GM21825 (cell line): Measurements from ENCODE around the gene GLIPR1L2.
"Not testable (repeated sequence)": the region's sequence is repeated elsewhere in the genome, so short reads cannot be mapped to it uniquely, and the experiment has no call there.

Experiments used
- ATAC-seq: cut with Tn5 transposase; IDR thresholded peaks from one replicate; pipeline ENCODE4 v1.9.1; 2021; ENCODE audit warnings: mild to moderate bottlenecking, moderate library complexity; ENCODE audit not compliant: unreplicated experiment

GLIPR1L2 gene

DNA sequence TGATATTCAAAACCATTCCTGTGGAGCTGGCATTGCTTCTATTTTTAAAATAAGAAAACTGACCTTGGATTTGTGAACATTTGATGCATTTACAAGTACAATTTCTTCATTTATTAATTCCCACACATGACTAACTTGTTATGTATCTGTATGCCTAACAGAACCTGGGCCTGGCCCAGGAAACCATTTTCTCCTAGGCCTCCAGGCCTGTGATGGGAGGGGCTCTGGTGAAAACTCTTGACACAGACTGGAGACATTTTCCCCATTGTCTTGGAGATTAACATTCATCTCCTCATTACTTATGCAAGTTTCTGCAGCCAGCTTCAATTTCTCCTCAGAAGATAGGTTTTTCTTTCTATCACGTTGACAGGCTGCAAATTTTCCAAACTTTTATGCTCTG lies 42.0 kb downstream of the GLIPR1L2 start:
- ATAC-seq: no peak

DNA sequence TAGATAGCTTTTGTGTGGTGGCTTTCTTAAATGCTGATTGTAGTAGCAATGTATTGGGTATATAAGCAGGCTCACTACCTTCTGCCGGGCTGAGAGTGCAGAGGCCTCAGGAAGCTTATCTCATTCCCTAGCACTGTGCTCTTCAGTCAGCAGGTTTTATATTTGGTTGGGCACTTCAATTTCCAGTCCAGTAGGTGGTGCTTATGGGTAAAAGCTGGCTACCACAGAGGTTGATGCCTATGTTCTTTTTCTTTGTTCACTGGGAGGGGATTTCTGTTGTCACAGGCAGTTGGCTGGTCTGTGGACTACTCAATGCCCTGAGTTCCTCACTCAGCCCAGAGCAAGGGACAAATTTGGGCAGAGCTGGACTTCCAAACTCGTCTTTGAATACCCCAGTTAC lies 46.7 kb downstream of the GLIPR1L2 start:
- no peak for ATAC-seq

DNA sequence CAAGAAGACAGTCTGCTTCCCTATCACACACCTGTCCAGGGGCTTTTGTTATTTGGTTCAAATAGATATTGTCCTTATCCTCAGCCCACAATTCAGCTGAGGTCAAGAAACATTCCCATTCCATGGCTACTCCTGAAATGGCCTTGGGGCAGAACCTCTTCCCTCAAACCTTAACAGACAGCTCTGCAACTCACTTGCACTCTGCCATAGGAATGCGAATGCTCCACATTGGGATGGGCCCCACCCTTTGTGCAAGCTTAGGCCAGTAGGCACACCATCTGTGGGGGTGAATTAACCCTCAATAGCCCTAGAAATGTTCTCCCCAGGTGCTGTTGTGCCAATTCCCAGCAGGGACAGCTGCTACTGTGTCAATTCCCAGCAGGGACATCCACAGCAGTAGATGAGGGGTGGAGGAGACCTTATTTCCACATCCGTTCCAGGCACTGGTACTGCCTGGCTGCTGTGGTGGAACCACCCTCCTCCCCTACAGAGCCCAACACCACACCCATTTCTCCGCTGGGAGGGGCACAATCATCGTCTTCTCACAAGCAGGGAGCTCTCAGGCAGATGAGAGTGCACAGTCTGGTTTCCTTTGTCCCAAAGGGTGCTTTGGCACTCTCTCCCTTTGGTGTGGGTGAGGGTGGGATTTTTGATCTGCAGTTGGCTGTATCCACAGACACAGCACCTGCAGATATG lies 47.3 kb downstream of the GLIPR1L2 start:
- ATAC-seq: no peak

DNA sequence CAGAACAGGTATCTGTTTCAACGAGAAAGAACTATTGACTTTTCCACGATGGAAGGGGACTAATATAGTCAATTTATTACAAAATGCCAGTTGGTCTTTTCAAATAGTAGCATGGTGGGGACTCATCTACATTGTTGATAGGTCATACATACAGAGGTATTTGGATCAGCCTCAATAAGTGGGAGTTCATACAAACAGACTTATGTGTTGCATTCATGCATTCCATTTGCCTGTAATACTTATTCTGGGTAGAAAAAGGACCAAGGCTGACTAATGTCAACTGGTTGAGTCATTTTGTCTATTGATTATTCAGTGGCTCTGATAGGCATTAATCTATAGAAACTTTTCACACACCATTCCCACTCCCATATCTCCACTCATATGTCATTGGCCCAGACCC lies 48.2 kb downstream of the GLIPR1L2 start:
- no peak for ATAC-seq

DNA sequence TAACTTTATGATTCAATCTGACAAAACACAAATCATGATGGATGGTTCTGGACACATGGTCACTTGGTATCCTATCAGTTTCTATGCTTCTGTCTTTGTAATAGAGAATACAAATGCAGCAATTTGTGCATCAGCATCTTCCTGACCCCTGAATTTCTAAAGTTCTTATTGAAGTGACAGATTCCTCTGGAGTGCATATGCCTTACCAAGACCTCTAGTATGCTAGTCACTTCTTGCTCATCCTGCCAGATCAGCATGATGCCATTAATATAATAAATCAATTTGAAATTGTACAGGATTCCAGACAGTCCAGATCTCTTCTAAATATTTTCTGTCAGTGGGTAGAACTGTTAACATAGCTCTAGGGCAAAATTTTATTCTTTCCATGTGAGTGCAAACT lies 49.0 kb downstream of the GLIPR1L2 start:
- no peak for ATAC-seq

DNA sequence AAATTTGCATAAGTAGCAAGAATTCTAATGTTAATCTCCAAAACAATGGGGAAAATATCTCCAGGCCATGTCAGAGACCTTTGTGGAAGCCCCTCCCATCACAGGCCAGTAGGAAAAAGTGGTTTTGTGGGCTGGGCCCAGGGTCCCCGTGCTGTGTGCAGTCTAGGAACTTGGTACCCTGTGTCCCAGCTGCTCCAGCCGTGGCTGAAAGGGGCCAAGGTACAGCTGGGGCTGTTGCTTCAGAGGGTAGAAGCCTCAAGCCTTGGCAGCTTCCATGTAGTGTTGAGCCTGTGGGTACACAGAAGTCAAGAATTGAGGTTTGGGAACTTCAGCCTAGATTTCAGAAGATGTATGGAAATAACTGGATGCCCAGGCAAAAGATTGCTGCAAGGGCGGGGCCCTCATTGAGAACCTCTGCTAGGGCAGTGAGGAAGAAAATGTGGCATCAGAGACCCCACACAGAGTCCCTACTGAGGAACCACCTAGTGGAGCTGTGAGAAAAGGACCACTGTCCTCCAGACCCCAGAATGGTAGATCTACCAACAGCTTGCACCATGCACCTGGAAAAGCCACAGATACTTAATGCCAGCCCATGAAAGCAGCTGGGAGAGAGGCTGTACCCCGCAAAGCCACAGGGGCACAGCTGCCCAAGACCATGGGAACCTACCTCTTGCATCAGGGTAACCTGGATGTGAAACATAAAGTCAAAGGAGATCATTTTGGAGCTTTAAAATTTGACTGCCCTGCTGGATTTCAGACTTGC lies 51.0 kb downstream of the GLIPR1L2 start:
- ATAC-seq: not testable (repeated sequence)

DNA sequence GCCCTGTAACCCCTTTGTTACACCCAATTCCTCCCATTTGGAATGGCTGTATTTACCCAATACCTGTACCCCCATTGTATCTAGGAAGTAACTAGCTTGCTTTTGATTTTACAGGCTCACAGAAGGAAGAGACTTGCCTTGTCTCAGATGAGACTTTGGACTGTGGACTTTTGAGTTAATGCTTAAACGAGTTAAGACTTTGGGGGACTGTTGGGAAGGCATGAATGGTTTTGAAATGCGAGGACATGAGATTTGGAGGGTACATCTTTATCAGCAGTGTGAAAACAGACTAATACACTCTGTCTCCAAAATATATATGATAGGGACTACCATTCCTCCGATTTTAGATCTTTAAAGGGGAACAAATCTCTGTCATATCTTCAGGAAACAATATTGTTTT lies 51.6 kb downstream of the GLIPR1L2 start:
- not testable (repeated sequence) for ATAC-seq

DNA sequence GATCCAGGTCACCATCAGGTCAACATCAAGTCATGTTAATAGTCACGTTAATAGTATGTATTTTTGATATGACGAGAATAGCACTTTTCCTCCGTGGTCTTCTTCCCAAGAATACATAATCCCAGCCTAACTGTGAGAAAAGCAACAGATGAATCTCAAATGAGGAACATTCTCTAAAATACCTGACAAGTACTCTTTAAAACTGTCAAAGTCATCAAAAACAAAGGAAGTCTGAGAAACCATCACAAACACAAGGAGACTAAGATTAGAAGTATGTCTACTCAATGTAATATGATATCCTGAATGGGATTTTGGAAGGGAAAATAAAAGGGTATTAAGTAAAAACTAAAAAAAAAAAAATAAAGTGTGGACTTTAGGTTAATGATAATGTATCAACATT lies 52.8 kb downstream of the GLIPR1L2 start:
- no peak for ATAC-seq

DNA sequence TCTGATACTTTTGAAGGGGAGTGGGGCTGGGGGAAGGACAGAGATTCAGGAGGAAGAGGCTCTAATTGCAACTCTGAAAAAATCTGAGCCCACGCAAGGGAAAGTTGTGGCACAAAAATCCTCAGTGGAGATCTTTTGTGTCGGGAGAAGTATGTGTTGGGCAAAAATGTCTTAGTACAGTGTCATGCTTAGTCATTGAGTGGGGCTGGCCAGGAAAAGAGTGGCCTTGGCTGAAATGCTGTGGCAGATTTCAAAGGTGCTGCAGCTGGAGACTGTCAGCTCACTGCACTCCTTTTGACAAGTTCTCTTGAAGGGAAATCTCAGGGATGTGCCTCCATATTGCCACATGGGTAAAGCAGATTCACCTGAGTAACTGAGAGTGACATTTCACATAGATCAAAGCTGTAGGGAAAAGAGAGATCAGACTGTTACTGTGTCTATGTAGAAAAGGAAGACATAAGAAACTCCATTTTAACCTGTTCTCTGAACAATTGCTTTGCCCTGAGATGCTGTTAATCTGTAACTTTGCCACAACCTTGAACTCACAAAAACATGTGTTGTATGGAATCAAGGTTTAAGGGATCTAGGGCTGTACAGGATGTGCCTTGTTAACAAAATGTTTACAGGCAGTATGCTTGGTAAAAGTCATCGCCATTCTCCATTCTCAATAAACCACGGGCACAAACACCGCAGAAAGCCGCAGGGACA lies 53.7 kb downstream of the GLIPR1L2 start:
- no peak for ATAC-seq

DNA sequence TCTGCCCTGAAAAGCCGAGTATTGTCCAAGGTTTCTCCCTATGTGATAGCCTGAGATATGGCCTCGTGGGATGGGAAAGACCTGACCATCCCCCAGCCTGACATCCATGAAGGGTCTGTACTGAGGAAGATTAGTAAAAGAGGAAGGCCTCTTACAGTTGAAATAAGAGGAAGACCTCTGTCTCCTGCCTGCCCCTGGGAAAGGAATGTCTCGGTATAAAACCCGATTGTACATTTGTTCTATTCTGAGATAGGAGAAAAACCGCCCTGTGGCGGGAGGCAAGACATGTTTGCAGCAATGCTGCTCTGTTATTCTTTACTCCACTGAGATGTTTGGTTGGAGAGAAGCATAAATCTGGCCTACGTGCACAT lies 54.2 kb downstream of the GLIPR1L2 start:
- not testable (repeated sequence) for ATAC-seq

DNA sequence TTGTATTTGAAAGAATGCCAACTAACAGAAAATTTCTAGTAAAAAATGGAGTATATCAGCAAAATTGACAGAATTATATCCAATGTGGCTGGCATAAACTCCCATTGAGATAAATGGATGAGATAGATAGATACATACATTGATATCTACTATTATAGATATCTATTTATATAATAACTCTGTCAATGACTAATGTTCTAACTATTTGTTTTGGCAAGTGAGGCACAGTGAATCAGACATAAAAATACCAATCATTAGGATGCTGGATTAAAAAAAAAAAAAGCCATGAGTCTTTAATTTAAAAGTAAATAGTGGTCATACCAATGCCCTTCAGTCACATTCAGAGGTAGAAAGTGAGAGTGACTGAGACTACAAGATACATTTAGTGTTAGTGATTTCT lies 56.0 kb downstream of the GLIPR1L2 start:
- ATAC-seq: no peak

DNA sequence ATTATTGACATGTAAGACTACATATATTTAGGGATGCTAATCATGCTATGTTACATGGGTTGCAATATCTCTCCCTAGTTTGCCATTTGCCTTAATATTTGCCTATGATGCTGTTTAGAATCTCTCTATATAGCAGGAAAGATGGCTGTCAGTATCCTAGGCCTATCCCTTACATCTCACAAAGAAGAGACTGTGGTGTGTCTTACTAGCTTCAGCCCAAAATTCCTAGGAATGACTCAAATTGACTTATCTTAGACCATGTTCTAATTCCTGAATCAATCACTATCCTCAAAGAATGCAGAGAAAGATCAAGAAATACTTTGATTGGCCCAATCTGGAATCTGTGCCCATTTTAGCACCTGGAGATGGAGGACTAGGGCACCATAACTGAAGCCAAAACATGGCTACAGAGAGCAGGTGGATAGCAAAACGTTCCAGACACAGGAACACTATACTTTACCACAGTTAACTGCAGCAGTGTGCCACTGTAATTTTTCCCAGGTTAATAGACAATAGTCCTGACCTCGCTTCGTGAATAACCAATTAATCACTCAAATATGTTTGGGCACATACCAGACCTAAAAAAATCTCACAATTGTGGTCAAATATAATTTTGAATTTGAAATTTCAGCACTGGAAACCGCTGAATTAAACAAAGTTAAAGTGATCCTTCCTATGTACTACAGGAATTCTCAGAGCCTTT lies 57.0 kb downstream of the GLIPR1L2 start:
- ATAC-seq: no peak

DNA sequence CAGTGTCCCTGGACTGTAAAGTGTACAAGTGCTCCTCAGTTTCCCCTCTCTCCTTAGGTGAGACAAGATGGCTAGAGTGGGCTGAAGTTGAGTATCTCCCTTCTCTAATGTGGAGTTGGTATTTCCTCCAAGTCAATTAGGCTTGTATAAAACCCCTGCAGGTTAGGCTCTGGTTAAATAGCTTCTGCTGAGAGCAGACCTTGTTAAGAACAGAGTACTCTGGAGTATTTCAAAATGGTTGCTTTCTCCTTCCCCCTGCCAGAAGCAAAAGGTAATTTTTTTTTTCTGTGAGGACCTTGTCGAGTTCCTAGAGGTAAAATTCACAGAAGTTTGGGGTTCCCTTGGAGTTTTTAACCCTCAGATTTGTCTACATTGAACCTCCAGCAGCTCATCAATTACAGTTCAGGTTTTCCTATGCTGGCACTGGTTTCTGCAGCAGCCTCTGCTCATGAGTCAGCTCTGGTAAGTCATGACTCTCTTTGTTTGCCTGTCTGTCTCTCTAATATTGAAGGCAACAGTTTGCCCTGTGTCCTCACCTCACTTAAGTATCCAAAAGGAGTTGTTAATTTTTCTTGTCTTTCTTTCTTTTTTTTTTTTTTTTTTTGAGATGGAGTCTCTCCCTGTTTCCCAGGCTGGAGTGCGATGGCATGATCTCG lies 61.9 kb downstream of the GLIPR1L2 start:
- ATAC-seq: no peak

DNA sequence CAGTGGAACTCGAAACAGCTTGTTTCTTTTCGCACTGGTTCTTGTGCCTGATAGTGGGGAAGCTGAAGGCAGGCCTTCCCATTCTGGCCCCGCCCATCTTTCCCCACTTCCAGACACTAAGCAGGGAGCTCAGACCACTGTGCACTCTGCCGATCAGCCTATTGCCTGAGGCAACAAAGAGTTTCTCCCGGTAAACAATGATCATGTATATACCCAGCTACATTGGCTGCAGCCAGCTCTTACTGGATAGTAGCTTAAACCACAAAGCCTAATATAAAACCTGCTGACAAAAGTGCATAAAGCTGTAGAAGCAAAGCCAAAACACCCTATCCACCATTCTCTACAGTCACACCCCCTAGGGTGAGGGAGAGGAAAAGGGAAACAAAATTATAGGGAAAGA lies 65.0 kb downstream of the GLIPR1L2 start:
- no peak for ATAC-seq

DNA sequence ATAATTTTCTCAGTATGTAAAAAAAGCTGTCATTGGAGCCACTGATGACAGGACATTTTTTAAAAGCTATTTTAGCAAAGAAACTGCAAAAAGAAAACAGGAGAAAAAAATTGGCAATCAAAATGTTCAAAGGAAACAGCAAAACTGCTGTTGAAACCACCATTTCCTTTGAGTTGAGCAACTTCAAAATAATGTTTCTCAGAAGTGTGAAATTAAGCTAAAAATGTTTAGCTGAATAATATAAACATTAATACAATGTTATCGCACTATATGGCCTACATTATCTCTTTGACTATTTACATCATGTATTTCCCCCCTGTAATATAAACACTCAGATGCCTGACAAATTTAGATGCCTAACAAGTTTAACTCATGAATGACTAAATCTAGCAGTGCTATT lies 66.3 kb downstream of the GLIPR1L2 start:
- ATAC-seq: no peak

DNA sequence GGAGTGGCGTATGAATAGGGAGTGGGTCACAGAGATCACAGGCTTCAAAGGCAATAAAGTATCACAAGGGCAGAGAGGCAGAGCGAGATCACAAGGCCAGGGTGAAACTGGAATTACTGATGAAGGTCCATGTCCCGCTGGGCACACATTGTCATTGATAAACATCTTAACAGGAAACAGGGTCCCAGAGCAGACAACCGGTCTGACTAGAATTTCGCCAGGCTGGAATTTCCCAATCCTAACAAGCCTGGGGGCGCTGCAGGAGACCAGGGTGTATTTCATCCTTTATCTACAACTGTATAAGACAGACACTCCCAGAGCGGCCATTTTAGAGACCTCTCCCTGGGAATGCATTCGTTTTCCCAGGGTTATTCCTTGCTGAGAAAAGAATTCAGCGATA lies 67.0 kb downstream of the GLIPR1L2 start:
- ATAC-seq: not testable (repeated sequence)

DNA sequence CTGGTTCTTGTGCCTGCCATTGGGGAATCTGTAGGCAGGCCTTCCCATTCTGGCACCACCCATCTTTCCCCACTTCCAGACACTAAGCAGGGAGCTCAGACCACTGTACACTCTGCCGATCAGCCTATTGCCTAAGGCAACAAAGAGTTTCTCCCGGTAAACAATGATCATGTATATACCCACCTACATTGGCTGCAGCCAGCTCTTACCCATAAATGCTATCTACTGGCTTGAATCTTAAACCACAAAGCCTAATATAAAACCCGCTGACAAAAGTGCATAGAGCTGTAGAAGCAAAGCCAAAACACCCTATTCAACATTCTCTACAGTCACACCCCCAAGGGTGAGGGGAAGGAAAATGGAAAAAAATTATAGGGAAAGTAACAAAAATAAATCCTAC lies 68.9 kb downstream of the GLIPR1L2 start:
- no peak for ATAC-seq

DNA sequence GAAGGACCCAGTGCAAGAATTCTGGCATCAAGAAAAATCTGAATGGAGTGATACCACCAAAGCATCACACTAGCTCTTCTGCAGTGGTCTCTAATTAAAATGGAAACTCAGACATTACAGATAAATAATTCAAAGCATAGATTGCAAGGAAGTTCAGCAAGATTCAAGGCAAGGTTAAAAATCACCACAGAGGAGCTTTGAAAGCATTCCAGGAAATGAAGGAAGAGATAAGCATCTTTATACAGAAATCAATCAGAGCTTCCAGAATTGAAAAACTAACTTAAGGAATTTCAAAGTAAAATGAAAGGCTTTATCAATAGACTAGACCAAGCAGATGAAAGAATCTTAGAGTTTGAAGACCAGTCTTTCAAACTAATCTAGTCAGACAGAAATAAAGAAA lies 69.3 kb downstream of the GLIPR1L2 start:
- ATAC-seq: no peak

DNA sequence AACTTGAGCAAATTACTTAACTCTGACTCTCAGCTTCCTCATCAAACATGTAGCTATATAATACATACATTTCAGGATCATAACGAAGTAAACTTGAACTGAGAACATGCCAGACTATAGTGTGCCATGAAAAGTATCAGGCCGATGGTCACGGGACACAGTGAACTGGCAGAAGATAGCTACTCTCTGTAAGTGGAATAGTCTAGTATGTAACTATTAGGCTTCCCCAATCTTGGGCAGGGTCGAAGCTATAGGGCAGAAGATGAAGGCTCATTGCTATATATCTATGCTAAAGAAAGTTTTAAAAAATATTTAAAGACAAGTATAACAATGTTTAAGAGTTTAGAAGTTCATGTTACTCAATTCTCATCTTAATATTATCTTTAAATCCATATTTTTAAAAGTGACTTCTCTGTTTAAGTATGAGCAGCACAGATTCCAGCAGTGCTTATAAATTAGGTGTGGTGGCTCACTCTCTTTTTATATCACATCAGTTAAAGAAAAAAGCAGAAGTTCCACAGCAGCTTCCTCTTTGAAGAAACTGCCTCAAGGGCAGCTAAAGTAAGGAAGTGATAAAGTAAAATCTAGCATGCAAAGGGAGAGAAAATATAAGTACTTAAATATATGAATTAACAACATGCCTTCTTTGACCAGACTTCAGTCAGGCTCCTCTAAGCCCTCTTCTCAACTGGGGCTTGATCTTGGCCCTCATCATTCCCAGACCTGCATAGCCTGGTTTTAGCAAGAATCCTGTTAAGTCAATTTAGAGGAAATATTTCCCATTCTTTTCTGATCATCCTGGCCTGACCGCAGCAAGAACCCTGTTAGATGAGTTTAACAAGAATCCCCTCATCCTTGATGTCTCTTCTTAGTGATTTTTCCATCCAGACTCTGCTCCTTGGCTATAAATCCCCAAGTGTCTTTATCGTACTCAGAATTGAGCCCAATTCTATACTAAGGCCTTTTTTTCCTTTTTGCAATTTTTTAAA lies 81.3 kb downstream of the GLIPR1L2 start:
- ATAC-seq: no peak

DNA sequence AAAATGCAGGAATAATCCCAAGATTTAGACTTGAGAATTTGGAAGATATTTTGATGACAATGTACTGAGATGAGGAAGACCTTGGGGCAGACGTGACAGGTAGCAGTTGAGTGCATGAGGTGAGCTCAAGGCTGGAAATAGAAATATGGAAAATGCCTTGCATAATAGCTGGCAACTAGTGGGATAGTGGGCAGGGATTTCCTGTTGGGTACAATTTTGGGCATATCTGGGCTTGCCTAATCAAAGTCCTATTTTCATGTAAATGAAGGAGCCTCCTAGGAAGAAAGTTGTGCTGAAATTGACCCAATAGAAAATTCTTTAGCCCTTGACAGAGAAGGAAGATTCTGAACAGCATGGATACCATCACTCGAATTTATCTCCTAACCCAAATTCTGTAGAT lies 83.2 kb downstream of the GLIPR1L2 start:
- no peak for ATAC-seq
